Colonic mucosa (tissue), 4 donors: ENCODE data around the gene LTBP2. TPM values are rescaled to one million over a fixed set of nuclear protein-coding genes. Genes with fewer than 3 reads are reported as not detected.
"Not testable (repeated sequence)": the region's sequence is repeated elsewhere in the genome, so short reads cannot be mapped to it uniquely, and the experiment has no call there.

ENCODE experiments used
- DNase-seq: peaks from one replicate; pipeline ENCODE4 v3.0.0-alpha.2; 2020
- H3K27ac ChIP-seq: fragments of 200-600 bp; one replicate; pipeline ENCODE4 v1.8.0; 2021
- H3K27me3 ChIP-seq: fragments of 200-600 bp; one replicate; pipeline ENCODE4 v1.8.0; 2021
- H3K36me3 ChIP-seq: fragments of 200-600 bp; one replicate; pipeline ENCODE4 v1.8.0; 2021
- H3K4me1 ChIP-seq: fragments of 200-600 bp; one replicate; pipeline ENCODE4 v1.8.0; 2021; ENCODE audit warnings: mild to moderate bottlenecking
- H3K4me3 ChIP-seq: fragments of 200-600 bp; one replicate; pipeline ENCODE4 v1.8.0; 2021
- H3K9ac ChIP-seq, 2 donors: one replicate each; pipeline ENCODE4 v1.7.0; 2013; ENCODE audit warnings: control low read depth in 2 of 2, low read depth in 2 of 2, low read length in 2 of 2
- H3K9me3 ChIP-seq: fragments of 200-600 bp; one replicate; pipeline ENCODE4 v1.8.0; 2021
- intact Hi-C: fragments of 100-400 bp; cut with DNase I; formaldehyde crosslinking; loops from one replicate; pipeline ENCODE4 v1.14.1; 2022
- total RNA-seq, 2 donors: library from RNA; stranded (reverse); fragmentation: NEBNext Ultra II Directional in 1 of 2; extraction: Animal tissue kit (Norgen Biotek cat#: 25700) in 1 of 2; gene quantifications; one replicate each; pipeline ENCODE4 v1.2.1, GENCODE V29; 2021
- TF ChIP-seq, protein P1 (sequence below): fragments of 200-600 bp; IDR thresholded peaks from one replicate; pipeline ENCODE4 v1.8.0; 2022; ENCODE audit warnings: antibody characterized with exemption, mild to moderate bottlenecking
- donor health status: healthy.
- donor health status: DM: no; HTN: no; CAD: no.
- donor health status: DM: no; HTN: no; CAD: no.

LTBP2 gene
- total RNA-seq, 2 donors from 2014 or later, result 1.9 to 3.7 TPM

DNA sequence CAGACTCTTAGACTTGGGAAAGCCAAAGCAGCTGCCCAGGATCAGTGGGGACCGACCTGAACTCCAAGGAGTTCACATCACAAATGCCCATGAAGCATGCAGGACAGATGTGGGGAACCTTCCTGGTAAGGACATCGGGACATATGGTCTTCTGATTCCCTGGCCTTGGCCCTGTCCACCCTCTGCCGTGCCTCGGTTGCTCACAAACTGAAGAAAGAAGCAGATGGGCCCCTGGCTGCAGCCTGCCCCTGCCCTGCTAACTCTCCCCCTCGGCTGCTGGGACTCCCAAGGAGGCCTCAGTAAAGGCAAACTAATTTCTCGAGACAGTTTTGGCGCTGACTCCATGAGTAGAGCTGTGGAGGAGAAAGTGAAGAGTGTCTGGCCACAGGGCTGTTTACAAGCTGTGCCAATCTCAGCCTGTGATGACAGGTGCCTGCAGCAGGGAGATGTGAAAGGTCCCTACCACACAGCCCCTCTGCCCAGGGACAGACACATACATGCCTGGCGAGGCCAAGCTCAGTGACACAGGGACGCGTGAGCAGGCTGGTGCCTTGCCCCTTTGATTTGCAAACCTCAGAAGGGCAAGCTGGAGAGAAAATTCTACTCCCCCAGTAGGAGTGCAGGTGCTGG, 69.9 kb downstream of the LTBP2 start:
- TF ChIP-seq, protein P1, sequence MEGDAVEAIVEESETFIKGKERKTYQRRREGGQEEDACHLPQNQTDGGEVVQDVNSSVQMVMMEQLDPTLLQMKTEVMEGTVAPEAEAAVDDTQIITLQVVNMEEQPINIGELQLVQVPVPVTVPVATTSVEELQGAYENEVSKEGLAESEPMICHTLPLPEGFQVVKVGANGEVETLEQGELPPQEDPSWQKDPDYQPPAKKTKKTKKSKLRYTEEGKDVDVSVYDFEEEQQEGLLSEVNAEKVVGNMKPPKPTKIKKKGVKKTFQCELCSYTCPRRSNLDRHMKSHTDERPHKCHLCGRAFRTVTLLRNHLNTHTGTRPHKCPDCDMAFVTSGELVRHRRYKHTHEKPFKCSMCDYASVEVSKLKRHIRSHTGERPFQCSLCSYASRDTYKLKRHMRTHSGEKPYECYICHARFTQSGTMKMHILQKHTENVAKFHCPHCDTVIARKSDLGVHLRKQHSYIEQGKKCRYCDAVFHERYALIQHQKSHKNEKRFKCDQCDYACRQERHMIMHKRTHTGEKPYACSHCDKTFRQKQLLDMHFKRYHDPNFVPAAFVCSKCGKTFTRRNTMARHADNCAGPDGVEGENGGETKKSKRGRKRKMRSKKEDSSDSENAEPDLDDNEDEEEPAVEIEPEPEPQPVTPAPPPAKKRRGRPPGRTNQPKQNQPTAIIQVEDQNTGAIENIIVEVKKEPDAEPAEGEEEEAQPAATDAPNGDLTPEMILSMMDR, result no peak
- intact Hi-C loops, result no loop called here
- no peaks in the 10 kb centered on the region for H3K4me1 ChIP-seq
- H3K36me3 ChIP-seq, result no peaks in the 10 kb centered on the region
- H3K9me3 ChIP-seq, result no peaks in the 10 kb centered on the region
- H3K27ac ChIP-seq, result no peak overlapping the region
- no peak overlapping the region for H3K4me3 ChIP-seq
- H3K9ac ChIP-seq, result no peak overlapping the region
- no peak for DNase-seq
- H3K27me3 ChIP-seq, result no peaks in the 10 kb centered on the region

DNA sequence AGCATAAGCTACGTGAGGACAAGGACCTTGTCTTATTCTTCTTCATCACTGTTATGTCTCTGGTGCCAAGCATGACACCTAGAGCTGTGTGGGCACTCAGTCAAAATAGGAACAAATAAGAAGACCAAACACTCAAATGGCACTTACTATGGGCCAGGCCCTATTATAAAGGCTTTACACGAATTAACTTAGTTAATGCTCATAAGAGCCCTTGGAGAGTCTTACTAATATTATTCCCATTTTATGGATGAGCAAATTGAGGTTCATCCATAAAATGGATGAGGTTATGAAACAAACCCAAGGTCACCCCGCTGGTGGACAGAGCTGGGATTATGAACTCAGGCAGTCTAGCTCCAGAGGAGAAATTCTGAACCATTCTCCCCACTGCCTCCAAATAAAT, 70.8 kb downstream of the LTBP2 start:
- H3K9me3 ChIP-seq, result no peaks in the 10 kb centered on the region
- H3K27ac ChIP-seq, result no peak overlapping the region
- no peak overlapping the region for H3K9ac ChIP-seq
- H3K27me3 ChIP-seq, result no peaks in the 10 kb centered on the region
- TF ChIP-seq, protein P1, result no peak
- intact Hi-C loops, result no loop called here
- no peak for DNase-seq
- no peak overlapping the region for H3K4me3 ChIP-seq
- H3K4me1 ChIP-seq, result no peaks in the 10 kb centered on the region
- H3K36me3 ChIP-seq, result no peaks in the 10 kb centered on the region

DNA sequence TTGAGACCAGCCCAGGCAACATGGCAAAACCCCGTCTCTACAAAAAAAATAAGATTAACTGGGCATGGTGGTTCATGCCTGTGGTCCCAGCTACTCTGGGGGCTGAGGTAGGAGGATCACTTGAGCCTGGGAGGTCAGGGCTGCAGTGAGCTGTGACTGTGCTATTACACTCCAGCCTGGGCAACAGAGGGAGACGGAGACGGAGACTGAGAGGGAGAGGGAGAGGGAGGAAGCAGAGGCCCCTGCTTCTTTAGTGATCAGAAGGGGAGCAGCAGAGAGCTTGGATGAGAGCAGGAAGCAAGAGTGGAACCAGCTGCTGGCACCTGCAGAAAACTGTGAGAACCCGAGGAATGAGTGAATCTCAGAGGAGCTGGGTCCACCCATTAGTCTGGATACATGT, 72.5 kb downstream of the LTBP2 start:
- DNase-seq, result no peak

DNA sequence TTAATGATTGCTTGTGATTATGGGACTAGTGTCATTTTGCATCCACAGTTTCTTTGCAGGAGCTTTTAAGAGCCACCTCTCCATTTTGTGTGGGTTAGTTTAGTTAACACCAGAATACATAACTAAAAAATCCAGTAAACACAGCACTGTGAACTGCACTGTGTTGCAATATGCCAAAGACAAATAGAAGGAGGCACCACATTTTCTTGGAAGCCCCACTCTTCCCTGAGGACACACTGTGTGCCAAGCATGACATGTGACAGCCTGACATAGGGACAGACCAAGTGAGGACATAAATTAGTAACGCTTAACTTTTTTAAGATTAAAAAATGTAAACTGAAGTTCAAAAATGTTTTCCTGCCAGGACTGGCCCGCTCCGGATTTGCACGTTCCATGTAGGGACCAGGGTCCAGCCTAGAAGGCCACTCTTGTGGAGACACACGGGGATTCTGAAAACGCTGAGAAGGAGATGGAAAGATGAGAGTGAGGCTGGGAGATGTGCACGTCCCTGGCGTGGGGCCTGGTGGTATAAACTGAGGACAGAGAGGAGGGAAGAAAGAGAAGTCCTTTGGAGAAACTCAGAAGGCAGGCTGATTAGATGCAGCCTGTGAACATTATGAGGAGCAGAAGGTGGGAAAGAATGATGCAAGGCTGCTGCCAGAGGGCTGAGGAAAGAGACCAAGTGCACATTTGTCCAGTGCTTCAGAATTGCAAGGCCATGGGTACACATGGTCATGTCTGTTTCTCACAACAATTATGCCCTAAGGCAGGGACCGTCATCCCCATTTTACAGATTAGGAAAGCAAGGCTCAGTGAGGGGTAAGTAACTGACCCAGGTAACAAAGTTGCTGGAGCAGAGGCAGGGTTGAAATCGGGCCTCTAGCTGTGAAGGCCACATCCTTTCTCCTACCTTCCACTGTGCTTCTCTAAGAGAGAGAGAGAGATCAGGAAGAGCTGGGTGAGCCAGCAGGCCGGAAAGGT, 73.3 kb downstream of the LTBP2 start:
- no peak for DNase-seq
- Histone ChIP-seq H3K27me3 (no peaks in the 10 kb centered on the region), H3K9ac (no peak overlapping the region), H3K27ac (no peak overlapping the region), H3K4me3 (no peak overlapping the region), H3K4me1 (no peaks in the 10 kb centered on the region), H3K36me3 (no peaks in the 10 kb centered on the region), H3K9me3 (no peaks in the 10 kb centered on the region)
- intact Hi-C loops, result no loop called here
- TF ChIP-seq, protein P1, result no peak

More for the DNA sequence above, 72.5 kb downstream of the LTBP2 start:
- TF ChIP-seq, protein P1, result no peak
- intact Hi-C loops, result no loop called here
- Histone ChIP-seq H3K36me3 (no peaks in the 10 kb centered on the region), H3K27ac (no peak overlapping the region), H3K4me3 (no peak overlapping the region), H3K9me3 (no peaks in the 10 kb centered on the region), H3K27me3 (no peaks in the 10 kb centered on the region), H3K4me1 (no peaks in the 10 kb centered on the region), H3K9ac (no peak overlapping the region)

DNA sequence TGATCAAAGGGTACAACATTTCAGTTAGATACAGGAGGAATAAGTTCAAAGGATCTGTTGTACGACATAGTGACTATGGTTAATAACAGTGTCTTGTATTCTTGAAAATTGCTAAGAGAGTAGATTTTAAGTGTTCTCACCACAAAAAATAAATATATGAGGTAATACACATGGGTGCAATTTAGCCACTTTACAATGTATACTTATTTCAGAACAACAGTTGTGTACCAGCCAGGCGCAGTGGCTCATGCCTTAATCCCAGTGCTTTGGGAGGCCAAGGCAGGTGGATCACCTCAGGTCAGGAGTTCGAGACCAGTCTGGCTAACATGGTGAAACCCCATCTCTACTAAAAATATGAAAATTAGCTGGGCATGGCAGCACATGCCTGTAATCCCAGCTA, 75.7 kb downstream of the LTBP2 start:
- H3K36me3 ChIP-seq, H3K27ac ChIP-seq, H3K27me3 ChIP-seq, H3K9ac ChIP-seq, H3K9me3 ChIP-seq, H3K4me3 ChIP-seq, DNase-seq, intact Hi-C loops, H3K4me1 ChIP-seq: not testable (repeated sequence)
